Sigmoid colon (tissue), 4 donors: ENCODE results near the gene TCF7.

Experiments
- EP300 ChIP-seq, 4 donors: sonication (generic); formaldehyde crosslinking; IDR thresholded peaks; one replicate each; pipeline ENCODE4 v1.6.1; 2017; ENCODE audit warnings: antibody characterized with exemption in 4 of 4
- POLR2A ChIP-seq, 2 donors: fragments of 450-650 bp; IDR thresholded peaks; one replicate each; pipeline ENCODE4 v1.6.1; 2016; ENCODE audit warnings: antibody characterized with exemption in 2 of 2, mild to moderate bottlenecking in 2 of 2, moderate library complexity in 2 of 2
- POLR2AphosphoS5 ChIP-seq, 4 donors: sonication (generic); formaldehyde crosslinking; IDR thresholded peaks; one replicate each; pipeline ENCODE4 v1.6.1; 2017; ENCODE audit warnings: antibody characterized with exemption in 4 of 4
- TF ChIP-seq, protein P1 (sequence below), 4 experiments: fragments of 450-650 bp in 3 of 4; fragments of 200-600 bp in 1 of 4; IDR thresholded peaks; one replicate each; pipeline ENCODE4 v1.5.1; 2016 to 2019; ENCODE audit warnings: antibody characterized with exemption in 4 of 4, mild to moderate bottlenecking in 3 of 4, moderate library complexity in 2 of 4

DNA sequence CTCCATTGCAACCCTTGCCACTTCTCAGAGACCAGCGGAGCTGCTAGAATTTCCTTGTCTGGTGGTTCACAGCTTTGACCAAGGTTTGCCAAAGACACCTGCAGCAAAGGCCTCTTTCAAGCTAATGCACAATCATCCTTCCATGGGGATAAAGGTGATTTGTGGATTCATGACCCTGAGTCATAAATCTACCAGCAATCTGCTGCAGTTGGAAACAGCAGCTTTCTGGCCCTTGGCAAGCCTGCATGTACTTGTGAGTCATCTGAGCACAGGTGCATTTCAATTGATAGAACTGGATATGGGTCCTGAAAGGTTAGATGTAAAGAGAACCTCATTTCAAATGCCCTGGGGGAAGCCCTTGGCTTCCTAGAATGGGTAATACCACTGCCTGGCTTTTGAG, 21.6 kb upstream of the TCF7 start:
- TF ChIP-seq, protein P1, sequence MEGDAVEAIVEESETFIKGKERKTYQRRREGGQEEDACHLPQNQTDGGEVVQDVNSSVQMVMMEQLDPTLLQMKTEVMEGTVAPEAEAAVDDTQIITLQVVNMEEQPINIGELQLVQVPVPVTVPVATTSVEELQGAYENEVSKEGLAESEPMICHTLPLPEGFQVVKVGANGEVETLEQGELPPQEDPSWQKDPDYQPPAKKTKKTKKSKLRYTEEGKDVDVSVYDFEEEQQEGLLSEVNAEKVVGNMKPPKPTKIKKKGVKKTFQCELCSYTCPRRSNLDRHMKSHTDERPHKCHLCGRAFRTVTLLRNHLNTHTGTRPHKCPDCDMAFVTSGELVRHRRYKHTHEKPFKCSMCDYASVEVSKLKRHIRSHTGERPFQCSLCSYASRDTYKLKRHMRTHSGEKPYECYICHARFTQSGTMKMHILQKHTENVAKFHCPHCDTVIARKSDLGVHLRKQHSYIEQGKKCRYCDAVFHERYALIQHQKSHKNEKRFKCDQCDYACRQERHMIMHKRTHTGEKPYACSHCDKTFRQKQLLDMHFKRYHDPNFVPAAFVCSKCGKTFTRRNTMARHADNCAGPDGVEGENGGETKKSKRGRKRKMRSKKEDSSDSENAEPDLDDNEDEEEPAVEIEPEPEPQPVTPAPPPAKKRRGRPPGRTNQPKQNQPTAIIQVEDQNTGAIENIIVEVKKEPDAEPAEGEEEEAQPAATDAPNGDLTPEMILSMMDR (IDR thresholded peaks at IDR 0.05), result no peak
- TF ChIP-seq POLR2AphosphoS5 (IDR thresholded peaks at IDR 0.05) (no peak), POLR2A (IDR thresholded peaks at IDR 0.05) (no peak), EP300 (IDR thresholded peaks at IDR 0.05) (no peak)
